NCI-H82 (cell line): ENCODE measurements around the gene FAM3C.

Source experiments
- DNase-seq: peaks from one replicate; lab custom pipeline; 2025; lab: John Stamatoyannopoulos, UW

FAM3C gene

DNA sequence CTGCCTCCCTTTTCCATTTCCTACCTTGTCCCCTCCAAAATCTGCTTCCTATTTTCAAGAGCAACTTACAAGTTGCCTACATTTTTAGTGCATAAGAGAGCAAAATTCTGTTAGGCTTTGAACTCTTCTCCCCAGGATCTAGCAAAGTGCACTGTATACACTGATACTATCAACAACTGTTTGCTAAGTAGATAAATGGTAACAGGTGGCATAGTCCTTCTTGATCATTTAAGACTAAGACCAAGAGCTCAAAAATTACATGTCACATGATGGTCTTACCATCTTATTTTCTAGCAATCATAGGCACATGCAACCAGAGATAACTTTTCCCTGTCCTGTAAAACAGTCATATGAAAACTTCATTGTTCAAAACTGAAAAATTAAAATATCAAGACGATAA is 16.2 kb downstream of the FAM3C start:
- peak; percentile 49 for DNase-seq

GRCh38 chr7:121376979-121377378 is 19.1 kb downstream of the FAM3C start:
- DNase-seq: no peak

DNA sequence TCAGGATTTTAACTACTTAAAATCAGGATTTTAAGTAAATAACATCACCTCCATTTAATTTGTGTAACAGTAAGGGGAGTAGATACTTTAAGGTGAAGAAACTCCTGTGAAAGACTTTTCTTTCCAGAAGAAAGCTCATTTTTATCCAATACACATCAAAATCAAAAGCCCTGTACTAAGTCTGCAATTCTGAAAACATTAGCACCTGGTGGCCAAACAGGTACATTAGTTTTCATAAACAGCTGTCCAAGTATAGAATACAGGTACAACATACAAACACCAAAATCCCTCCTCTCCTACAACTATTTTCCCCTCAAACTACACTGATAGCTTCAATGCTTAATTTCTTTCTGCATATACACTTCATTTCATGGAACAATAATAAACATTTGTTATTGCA is 22.9 kb downstream of the FAM3C start:
- no peak for DNase-seq

DNA sequence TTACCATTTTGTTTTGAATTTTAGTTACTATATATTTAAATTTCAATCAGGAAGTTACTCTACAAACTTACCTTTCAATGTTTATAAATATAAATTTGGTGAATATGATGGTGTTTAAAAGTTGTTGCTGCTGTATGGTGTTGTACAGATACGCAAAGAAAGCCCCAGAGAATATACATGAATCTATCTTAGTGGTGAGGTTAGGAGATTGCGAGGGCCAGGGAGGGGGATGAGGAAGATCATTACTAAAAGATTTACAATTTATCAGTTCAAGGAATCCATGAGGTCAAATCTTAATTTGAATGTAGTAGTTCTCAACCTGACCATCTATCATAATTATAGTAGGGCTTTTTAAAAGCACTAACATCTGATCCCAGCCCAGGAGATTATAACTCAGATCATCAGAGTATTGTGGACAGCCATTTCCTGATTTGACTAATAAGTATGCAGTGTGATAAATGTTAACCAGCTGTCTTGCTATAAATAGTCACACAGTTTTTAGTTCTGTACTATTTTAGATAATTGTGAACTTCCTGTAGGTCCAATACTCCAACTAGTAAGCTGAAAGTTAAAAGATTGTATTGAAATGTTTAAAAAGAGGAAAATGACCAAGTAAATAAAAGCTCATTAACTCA is 23.6 kb downstream of the FAM3C start:
- DNase-seq: no peak

- DNase-seq: no peak
Observed at GRCh38 chr7:121371883-121372282, 24.2 kb downstream of the FAM3C start.

GRCh38 chr7:121371367-121371766 is 24.7 kb downstream of the FAM3C start:
- DNase-seq: no peak

DNA sequence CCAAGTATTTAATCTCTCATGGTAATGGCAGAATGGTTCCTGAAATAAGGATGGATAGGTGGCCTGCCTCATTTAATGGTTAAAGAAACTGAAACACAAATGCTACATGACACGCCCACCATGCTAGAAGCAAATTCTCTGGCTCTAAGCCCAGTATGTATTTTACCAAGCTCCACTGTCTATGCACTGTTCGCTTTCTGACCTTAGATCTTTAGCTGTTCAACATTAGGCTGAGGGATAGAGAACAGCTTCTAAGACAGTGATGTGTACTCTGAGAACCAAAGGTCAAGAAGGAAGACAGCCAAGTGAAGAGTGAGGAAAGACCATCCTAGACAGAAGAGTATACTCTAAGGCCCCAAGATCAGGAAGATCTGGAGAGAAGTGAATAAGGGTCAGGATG is 26.6 kb downstream of the FAM3C start:
- DNase-seq: no peak

DNA sequence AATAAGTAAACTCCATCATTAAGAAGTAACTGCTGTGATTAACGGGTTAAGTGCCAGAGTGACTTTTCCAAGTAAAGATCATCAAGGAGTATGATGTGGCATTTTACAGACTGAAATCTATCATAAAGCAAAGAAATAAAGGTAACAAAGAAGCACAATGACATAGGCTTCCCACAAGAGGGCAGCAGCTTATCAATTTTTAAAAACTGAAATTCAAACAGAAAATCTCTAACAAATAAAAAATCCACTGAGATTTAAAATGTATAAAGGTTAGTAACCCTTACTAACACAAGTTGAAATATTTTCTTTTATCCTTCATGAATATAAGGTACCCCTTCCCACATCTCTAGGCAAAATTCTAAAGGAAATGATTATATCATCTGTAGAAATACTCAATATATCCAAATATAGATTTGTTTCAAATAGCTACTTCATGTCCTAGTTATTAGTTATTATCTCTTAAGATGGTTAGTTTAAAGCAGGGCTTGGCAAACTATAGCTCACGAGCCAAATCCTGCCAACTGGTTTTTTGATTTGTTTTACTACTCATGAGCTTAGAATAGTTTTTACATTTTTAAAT is 29.2 kb downstream of the FAM3C start:
- peak; percentile 27 for DNase-seq

DNA sequence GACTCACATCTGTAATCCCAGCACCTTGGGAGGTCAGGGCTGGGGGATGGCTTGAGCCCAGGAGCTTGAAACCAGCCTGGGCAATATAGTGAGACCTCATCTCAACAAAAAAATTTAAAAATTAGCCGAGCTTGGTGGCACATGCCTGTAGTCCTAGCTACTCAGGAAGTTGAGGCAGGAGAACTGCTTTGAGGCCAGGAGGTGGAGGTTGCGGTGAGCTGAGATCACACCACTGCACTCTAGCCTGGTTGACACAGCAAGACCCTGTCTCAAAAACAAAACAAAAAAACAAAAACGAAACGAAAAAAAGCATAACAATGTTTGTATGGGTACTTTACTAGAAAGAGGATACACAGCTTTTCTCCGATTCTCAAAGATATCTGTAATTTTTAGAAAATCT is 35.5 kb downstream of the FAM3C start:
- DNase-seq: no peak

GRCh38 chr7:121355574-121355973 is 40.5 kb downstream of the FAM3C start:
- no peak for DNase-seq

- no peak for DNase-seq
Observed at GRCh38 chr7:121352323-121352722, 43.8 kb downstream of the FAM3C start.

- DNase-seq: no peak
Observed at GRCh38 chr7:121351682-121352081, 44.4 kb downstream of the FAM3C start.

- no peak for DNase-seq
Observed at GRCh38 chr7:121344497-121344896, 51.6 kb downstream of the FAM3C start.

GRCh38 chr7:121344093-121344492 is 52.0 kb downstream of the FAM3C start:
- no peak for DNase-seq

DNA sequence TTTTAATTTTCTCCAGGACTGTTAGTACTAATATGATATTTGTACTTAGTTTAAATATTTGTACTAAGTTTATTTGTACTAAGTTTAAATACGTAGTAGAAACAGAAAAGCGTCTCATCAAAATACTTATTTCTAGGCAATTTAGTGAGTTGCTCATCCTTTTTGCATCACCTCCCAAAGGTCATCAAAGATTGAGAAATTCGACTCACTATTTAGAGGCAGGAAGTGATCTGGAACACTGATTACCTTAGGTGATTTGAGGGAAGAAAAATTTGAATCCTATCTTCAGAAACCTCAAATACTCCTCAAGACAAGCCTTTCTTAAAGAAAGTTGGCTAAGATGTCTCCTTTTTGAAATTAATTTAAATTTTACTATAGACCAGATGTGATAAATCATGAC is 52.8 kb downstream of the FAM3C start:
- no peak for DNase-seq

GRCh38 chr7:121342631-121343030 is 53.5 kb downstream of the FAM3C start:
- no peak for DNase-seq

- no peak for DNase-seq
Observed at GRCh38 chr7:121341933-121342332, 54.2 kb downstream of the FAM3C start.

DNA sequence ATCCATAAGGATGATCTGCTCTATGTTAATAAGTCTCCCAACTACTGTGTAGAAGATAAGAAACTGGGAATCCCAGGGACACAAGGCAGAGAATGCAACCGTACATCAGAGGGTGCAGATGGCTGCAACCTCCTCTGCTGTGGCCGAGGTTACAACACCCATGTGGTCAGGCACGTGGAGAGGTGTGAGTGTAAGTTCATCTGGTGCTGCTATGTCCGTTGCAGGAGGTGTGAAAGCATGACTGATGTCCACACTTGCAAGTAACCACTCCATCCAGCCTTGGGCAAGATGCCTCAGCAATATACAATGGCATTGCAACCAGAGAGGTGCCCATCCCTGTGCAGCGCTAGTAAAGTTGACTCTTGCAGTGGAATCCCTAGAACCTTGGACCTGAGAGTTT is 57.0 kb downstream of the FAM3C start:
- DNase-seq: no peak

DNA sequence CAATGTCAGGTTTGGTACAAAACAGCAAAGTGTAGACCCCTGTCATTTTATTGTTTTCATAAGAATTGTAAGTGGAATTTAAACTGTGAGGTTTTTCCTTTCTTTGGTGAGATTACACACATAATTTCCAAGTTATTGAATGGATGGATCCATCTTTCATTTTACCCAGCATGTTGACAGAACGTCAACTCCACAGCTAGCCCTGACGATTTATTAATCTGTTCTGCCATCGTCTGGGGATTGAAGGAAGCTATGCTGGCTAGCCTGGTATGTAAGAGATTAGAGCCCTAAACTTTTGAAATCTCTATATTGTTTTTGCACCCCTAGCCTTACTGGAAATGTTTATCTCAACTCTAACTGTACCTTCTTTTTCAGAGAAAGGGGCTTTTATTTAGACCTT is 58.7 kb downstream of the FAM3C start:
- DNase-seq: peak; percentile 63

DNA sequence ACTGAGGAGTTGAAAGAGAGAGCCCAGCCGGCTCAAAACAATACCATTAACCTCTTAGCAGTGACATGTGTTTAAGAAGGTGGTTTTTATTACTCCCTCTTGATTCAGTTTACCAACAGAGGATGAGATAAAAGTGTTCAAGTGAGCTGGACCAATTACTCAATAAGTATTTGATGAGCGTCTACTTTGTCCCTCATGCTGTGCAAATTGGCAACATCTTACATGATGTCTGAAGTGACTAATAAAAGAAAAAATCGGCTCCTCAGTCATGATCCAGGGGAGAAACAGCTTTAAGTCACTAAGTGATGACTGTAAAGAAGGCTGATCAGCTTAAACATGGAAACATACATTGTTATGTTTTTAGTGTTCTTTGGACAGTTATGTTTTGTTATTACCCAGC is 59.5 kb downstream of the FAM3C start:
- DNase-seq: peak; percentile 23

DNA sequence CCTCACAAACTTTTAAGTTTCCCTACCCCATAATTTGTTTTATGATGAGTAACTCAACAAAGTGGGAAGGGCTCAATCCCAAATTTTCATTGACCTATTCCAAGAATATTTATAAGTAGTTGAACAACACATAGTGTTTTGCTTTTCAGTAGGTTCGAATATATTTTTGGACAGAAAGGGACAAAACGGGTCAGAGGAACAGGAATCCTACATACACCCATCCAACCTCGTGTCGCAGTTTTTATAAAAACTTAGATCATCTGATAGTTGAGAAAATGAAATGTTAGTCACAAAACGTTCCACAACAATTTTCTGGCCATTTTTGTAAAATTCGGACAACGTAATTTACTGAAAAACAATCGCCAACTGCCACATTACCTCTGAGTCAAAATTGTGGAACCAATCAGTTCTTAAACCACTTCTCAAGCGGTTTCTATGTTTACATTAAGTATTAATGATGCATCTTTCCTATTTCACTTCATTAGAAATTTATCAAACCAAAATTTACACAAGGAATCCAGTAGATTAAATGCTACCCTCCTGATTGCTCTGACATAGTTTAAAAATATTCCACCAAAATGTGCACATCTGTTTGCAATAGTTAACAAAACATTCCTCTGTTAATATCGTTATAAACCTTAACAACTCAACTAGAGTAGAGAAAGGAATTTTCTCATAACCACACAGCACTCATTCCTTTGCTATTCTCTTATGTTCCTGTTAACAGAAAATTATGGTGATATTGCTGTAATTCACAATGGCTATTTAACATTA is 61.0 kb downstream of the FAM3C start:
- no peak for DNase-seq

- no peak for DNase-seq
Observed at GRCh38 chr7:121334376-121334775, 61.7 kb downstream of the FAM3C start.

GRCh38 chr7:121331574-121331973 is 64.5 kb downstream of the FAM3C start:
- no peak for DNase-seq

- DNase-seq: no peak
Observed at GRCh38 chr7:121331048-121331447, 65.1 kb downstream of the FAM3C start.
